Measurements from ENCODE around the gene FAM181A. TPM values are rescaled to one million over a fixed set of nuclear protein-coding genes. Genes with fewer than 3 reads are reported as not detected.

The FAM181A gene
- total RNA-seq, 1 experiment from 2014 or later, result not detected

GRCh38 chr14:93917141-93917540 is 10.0 kb upstream of the FAM181A start:
- Histone ChIP-seq H3K27me3 (ENCODE audit: control insufficient read depth, insufficient read depth, low read length) (no peaks in the 10 kb centered on the region), H3K36me3 (ENCODE audit: control insufficient read depth, insufficient read depth, low read length) (no peaks in the 10 kb centered on the region), H3K4me3 (ENCODE audit: low read depth in 2 of 2, low read length in 2 of 2) (no peak overlapping the region), H3K4me1 (ENCODE audit: control insufficient read depth, insufficient read depth, low read length) (no peaks in the 10 kb centered on the region), H3K27ac (ENCODE audit: low read length) (no peak overlapping the region), H3K9me3 (ENCODE audit: control insufficient read depth, insufficient read depth, low read depth, low read length) (no peaks in the 10 kb centered on the region)
- ChIA-PET POLR2A (no interaction called here), CTCF (no interaction called here)
- in situ Hi-C loops (cut with HindIII; ENCODE audit: low pct_unique_long_range_greater_than_20kb, low sequenced_read_pairs) (no loop called here), intact Hi-C loops (cut with micrococcal nuclease; ENCODE audit: unreplicated experiment) (no loop called here)
- BruUV-seq (replicated peaks), result no TSS peak
- ATAC-seq (no peak), DNase-seq (ENCODE audit: low read depth, low spot score) (no peak)
- TF ChIP-seq POLR2AphosphoS5 (IDR thresholded peaks at IDR 0.05; ENCODE audit: low read depth, low read length) (no peak), REST (IDR thresholded peaks at IDR 0.05; ENCODE audit: insufficient read depth in 1 of 2, low read depth in 2 of 2, low read length in 1 of 2) (no peak), TCF7L2 (IDR thresholded peaks at IDR 0.05; ENCODE audit: low read depth, low read length) (no peak), CTCF (IDR thresholded peaks at IDR 0.05) (no peak), SIN3A (IDR thresholded peaks at IDR 0.05; ENCODE audit: borderline replicate concordance, insufficient read depth, low read depth, low read length) (no peak)

GRCh38 chr14:93921001-93921806 is 5.9 kb upstream of the FAM181A start:
- no peaks in the 10 kb centered on the region for H3K9me3 ChIP-seq (ENCODE audit: control insufficient read depth, insufficient read depth, low read depth, low read length)
- no peak overlapping the region for H3K27ac ChIP-seq (ENCODE audit: low read length)
- no peak overlapping the region for H3K4me3 ChIP-seq (ENCODE audit: low read depth in 2 of 2, low read length in 2 of 2)
- in situ Hi-C loops (cut with HindIII; ENCODE audit: low pct_unique_long_range_greater_than_20kb, low sequenced_read_pairs) (no loop called here), intact Hi-C loops (cut with micrococcal nuclease; ENCODE audit: unreplicated experiment) (no loop called here)
- no peaks in the 10 kb centered on the region for H3K27me3 ChIP-seq (ENCODE audit: control insufficient read depth, insufficient read depth, low read length)
- TF ChIP-seq CTCF (IDR thresholded peaks at IDR 0.05), result no peak
- DNase-seq (ENCODE audit: low read depth, low spot score) (no peak), ATAC-seq (no peak)
- no peaks in the 10 kb centered on the region for H3K36me3 ChIP-seq (ENCODE audit: control insufficient read depth, insufficient read depth, low read length)
- POLR2A ChIA-PET, result no interaction called here
- BruUV-seq (replicated peaks), result no TSS peak
- CTCF ChIA-PET, result no interaction called here
- no peaks in the 10 kb centered on the region for H3K4me1 ChIP-seq (ENCODE audit: control insufficient read depth, insufficient read depth, low read length)

All from Panc1 (cell line).